HEK293 (cell line): ENCODE data around the gene COL8A1.
"Not testable (repeated sequence)": the region's sequence is repeated elsewhere in the genome, so short reads cannot be mapped to it uniquely, and the experiment has no call there.

Source experiments
- CTCF ChIA-PET: fragments of 350-600 bp; formaldehyde crosslinking; extraction: SDS; loops from one replicate; lab custom pipeline; 2021; ENCODE audit warnings: antibody characterized with exemption; lab: Yijun Ruan, JAX
- POLR2A ChIA-PET: fragments of 300-600 bp; formaldehyde crosslinking; extraction: SDS; loops from one replicate; lab custom pipeline; 2020; ENCODE audit warnings: antibody characterized with exemption, inconsistent platforms; lab: Yijun Ruan, JAX
- H3K27ac ChIP-seq: fragments of 200-500 bp; sonication (Bioruptor generic); 2 replicates; pipeline ENCODE4 v1.5.1; 2014; ENCODE audit warnings: low read depth, low read length, control low read depth, inconsistent platforms; ENCODE audit errors: extremely low read depth
- H3K36me3 ChIP-seq, 2 experiments: fragments of 200-500 bp in 1 of 2; sonication (Bioruptor generic) in 1 of 2; 1 replicate in 1 of 2; 2 replicates in 1 of 2; pipeline ENCODE4 v1.5.1; 2014 to 2017; ENCODE audit warnings: inconsistent platforms in 2 of 2, low read length in 2 of 2; ENCODE audit not compliant: control insufficient read depth in 2 of 2, insufficient read depth in 1 of 2
- H3K4me1 ChIP-seq: fragments of 200-500 bp; sonication (Bioruptor generic); 2 replicates; pipeline ENCODE4 v1.5.1; 2014; ENCODE audit warnings: mild to moderate bottlenecking, low read length, inconsistent platforms; ENCODE audit not compliant: control insufficient read depth, insufficient read depth
- H3K4me3 ChIP-seq: 2 replicates; pipeline ENCODE4 v1.5.1; 2011; ENCODE audit warnings: low read depth, mild to moderate bottlenecking, control low read depth, low read length, moderate library complexity
- H3K9me3 ChIP-seq: fragments of 200-500 bp; sonication (Bioruptor generic); 2 replicates; pipeline ENCODE4 v1.5.1; 2014; ENCODE audit warnings: low read depth, low read length, inconsistent platforms; ENCODE audit not compliant: control insufficient read depth, insufficient read depth
- CTCF ChIP-seq: fragments of 450-650 bp; formaldehyde crosslinking; IDR thresholded peaks from 2 replicates; pipeline ENCODE4 v1.5.1; 2016; ENCODE audit warnings: missing biosample characterization, missing genetic modification characterization
- IKZF3 ChIP-seq: fragments of 450-650 bp; IDR thresholded peaks from 2 replicates; pipeline ENCODE4 v1.5.0; 2018; ENCODE audit warnings: missing biosample characterization, mild to moderate bottlenecking, missing genetic modification characterization, moderate library complexity
- PRDM1 ChIP-seq: fragments of 450-650 bp; formaldehyde crosslinking; IDR thresholded peaks from 2 replicates; pipeline ENCODE4; 2016; ENCODE audit warnings: missing biosample characterization, missing genetic modification characterization
- PRDM6 ChIP-seq: fragments of 450-650 bp; formaldehyde crosslinking; IDR thresholded peaks from 2 replicates; pipeline ENCODE4 v1.5.1; 2017; ENCODE audit warnings: missing biosample characterization, missing genetic modification characterization
- ZBTB26 ChIP-seq: fragments of 450-650 bp; formaldehyde crosslinking; optimal IDR thresholded peaks from 2 replicates; pipeline ENCODE3; 2016; ENCODE audit warnings: missing biosample characterization, mild to moderate bottlenecking, missing genetic modification characterization
- ZIC2 ChIP-seq: fragments of 450-650 bp; formaldehyde crosslinking; IDR thresholded peaks from 2 replicates; pipeline ENCODE4 v1.5.1; 2016; ENCODE audit warnings: missing biosample characterization, missing genetic modification characterization
- ZNF146 ChIP-seq: fragments of 450-650 bp; formaldehyde crosslinking; IDR thresholded peaks from 2 replicates; pipeline ENCODE4 v1.5.1; 2016; ENCODE audit warnings: missing biosample characterization, missing genetic modification characterization
- ZNF449 ChIP-seq: fragments of 450-650 bp; formaldehyde crosslinking; IDR thresholded peaks from 2 replicates; pipeline ENCODE4 v1.5.1; 2017; ENCODE audit warnings: missing biosample characterization, mild to moderate bottlenecking, missing genetic modification characterization, moderate library complexity
- ZNF530 ChIP-seq: fragments of 450-650 bp; formaldehyde crosslinking; IDR thresholded peaks from 2 replicates; pipeline ENCODE4 v1.5.1; 2016; ENCODE audit warnings: low read depth, missing biosample characterization, missing genetic modification characterization
- ZNF580 ChIP-seq: fragments of 450-650 bp; formaldehyde crosslinking; IDR thresholded peaks from 2 replicates; pipeline ENCODE4 v1.5.1; 2016; ENCODE audit warnings: missing biosample characterization, missing genetic modification characterization
- ZNF654 ChIP-seq: fragments of 450-650 bp; formaldehyde crosslinking; IDR thresholded peaks from 2 replicates; pipeline ENCODE4 v1.5.1; 2016; ENCODE audit warnings: low read depth, missing biosample characterization, missing genetic modification characterization
- ZNF660 ChIP-seq: fragments of 450-650 bp; IDR thresholded peaks from 2 replicates; pipeline ENCODE4 v1.5.1; 2018; ENCODE audit warnings: missing biosample characterization, mild to moderate bottlenecking, missing genetic modification characterization

The COL8A1 gene

GRCh38 chr3:99841949-99842348, 203.6 kb downstream of the COL8A1 start:
- H3K4me1 ChIP-seq, H3K4me3 ChIP-seq, H3K27ac ChIP-seq, H3K9me3 ChIP-seq, H3K36me3 ChIP-seq, POLR2A ChIA-PET: not testable (repeated sequence)
- peak; percentile 58; the same call in 1 of the 2 replicates for TF ChIP-seq ZNF580 (tag by site-specific recombination)
- TF ChIP-seq ZNF146 = peak; percentile 95
- CTCF ChIA-PET = interaction anchor here (0.6 to 2.4 kb wide), 2 partner anchors 412 to 945 kb away, joined by 3 to 16 read pairs; no protein-coding TSS in a partner anchor

- TF ChIP-seq ZBTB26 (tag by site-specific recombination) (no peak), ZNF530 (tag by site-specific recombination) (peak; percentile 98), PRDM6 (tag by site-specific recombination) (0 out of 2 replicates have a peak, but pooled peaks have one; percentile 4), ZNF660 (tag by site-specific recombination) (0 out of 2 replicates have a peak, but pooled peaks have one; percentile 16), ZNF654 (tag by site-specific recombination) (peak; percentile 80), CTCF (tag by site-specific recombination) (peak; percentile 19; the same call in 1 of the 2 replicates), ZNF449 (no peak), IKZF3 (tag by site-specific recombination) (peak; percentile 47; the same call in 1 of the 2 replicates), ZIC2 (tag by site-specific recombination) (no peak), PRDM1 (tag by site-specific recombination) (0 out of 2 replicates have a peak, but pooled peaks have one; percentile 15)
- H3K9me3 ChIP-seq = no peaks in the 10 kb centered on the region
- ChIA-PET CTCF (interaction anchor here (0.6 to 2.3 kb wide), 24 partner anchors 9 to 913 kb away, joined by 3 to 20 read pairs (median 4); no protein-coding TSS in a partner anchor), POLR2A (no interaction called here)
- no peak overlapping the region for H3K4me3 ChIP-seq
- H3K36me3 ChIP-seq = no peaks in the 10 kb centered on the region
- no peaks in the 10 kb centered on the region for H3K4me1 ChIP-seq
- H3K27ac ChIP-seq = no peak overlapping the region
These were observed 204.6 kb downstream of the COL8A1 start for GRCh38 chr3:99842826-99843589.
